Progenitor cell of endocrine pancreas (in vitro differentiated cells): Measurements from ENCODE around the gene GALNTL6. TPM values are rescaled to one million over a fixed set of nuclear protein-coding genes. Genes with fewer than 3 reads are reported as not detected.
A peak's percentile ranks its signal among the peaks of the same experiment; 100 is the strongest.

Source experiments
- DNase-seq: peaks from one replicate; pipeline ENCODE4 v3.0.0; 2021; ENCODE audit warnings: low spot score; ENCODE audit not compliant: unreplicated experiment
- H3K27ac Mint-ChIP-seq: 2 replicates; pipeline ENCODE4 v1.8.0; 2021; ENCODE audit warnings: mild to moderate bottlenecking, moderate library complexity, mixed read lengths
- H3K27me3 Mint-ChIP-seq: 2 replicates; pipeline ENCODE4 v1.8.0; 2021; ENCODE audit warnings: mixed read lengths
- H3K36me3 Mint-ChIP-seq: 2 replicates; pipeline ENCODE4 v1.8.0; 2022; ENCODE audit warnings: mixed read lengths; ENCODE audit not compliant: insufficient read depth
- H3K4me1 Mint-ChIP-seq: 2 replicates; pipeline ENCODE4 v1.8.0; 2021; ENCODE audit warnings: low read depth, mixed read lengths
- H3K4me3 Mint-ChIP-seq: 2 replicates; pipeline ENCODE4 v1.8.0; 2021; ENCODE audit warnings: low read depth, mild to moderate bottlenecking, moderate library complexity, mixed read lengths
- H3K9me3 Mint-ChIP-seq: 2 replicates; pipeline ENCODE4 v1.8.0; 2021; ENCODE audit warnings: low read depth, mixed read lengths
- CTCF ChIP-seq: fragments of 200-600 bp; sonication (generic); IDR thresholded peaks from one replicate; pipeline ENCODE4 v1.5.0; 2021; ENCODE audit warnings: antibody characterized with exemption, mild to moderate bottlenecking; ENCODE audit not compliant: unreplicated experiment
- total RNA-seq: library from RNA; stranded (reverse); gene quantifications from 2 replicates; pipeline ENCODE4 v1.2.1, GENCODE V29; 2021

The GALNTL6 gene
- total RNA-seq, 1 donor from 2014 or later = 0.14 TPM

GRCh38 chr4:172202480-172203076, 389.4 kb downstream of the GALNTL6 start:
- Mint-ChIP-seq H3K27ac (no peak overlapping the region), H3K4me3 (no peak overlapping the region), H3K27me3 (no peaks in the 10 kb centered on the region), H3K4me1 (peaks cover 4% of the 10 kb centered on the region), H3K36me3 (no peaks in the 10 kb centered on the region), H3K9me3 (peaks cover 10% of the 10 kb centered on the region)
- peak; percentile 78 for TF ChIP-seq CTCF
- no peak for DNase-seq

- Mint-ChIP-seq H3K4me3 (no peak overlapping the region), H3K27ac (no peak overlapping the region), H3K27me3 (no peaks in the 10 kb centered on the region), H3K9me3 (peaks cover 7% of the 10 kb centered on the region), H3K4me1 (peaks cover 4% of the 10 kb centered on the region), H3K36me3 (no peaks in the 10 kb centered on the region)
- DNase-seq = no peak
- TF ChIP-seq CTCF = no peak
Observed at GRCh38 chr4:172207258-172207657, 394.1 kb downstream of the GALNTL6 start.

- no peaks in the 10 kb centered on the region for H3K36me3 Mint-ChIP-seq
- peaks cover 7% of the 10 kb centered on the region for H3K9me3 Mint-ChIP-seq
- no peaks in the 10 kb centered on the region for H3K27me3 Mint-ChIP-seq
- TF ChIP-seq CTCF = no peak
- no peak overlapping the region for H3K4me3 Mint-ChIP-seq
- no peak overlapping the region for H3K27ac Mint-ChIP-seq
- peaks cover 4% of the 10 kb centered on the region for H3K4me1 Mint-ChIP-seq
- DNase-seq = no peak
Observed at GRCh38 chr4:172207886-172208285, 394.7 kb downstream of the GALNTL6 start.

- no peaks in the 10 kb centered on the region for H3K27me3 Mint-ChIP-seq
- no peaks in the 10 kb centered on the region for H3K9me3 Mint-ChIP-seq
- no peak for DNase-seq
- no peak for TF ChIP-seq CTCF
- no peaks in the 10 kb centered on the region for H3K4me1 Mint-ChIP-seq
- no peak overlapping the region for H3K4me3 Mint-ChIP-seq
- no peak overlapping the region for H3K27ac Mint-ChIP-seq
- H3K36me3 Mint-ChIP-seq = no peaks in the 10 kb centered on the region
Observed at GRCh38 chr4:172220679-172221078, 407.5 kb downstream of the GALNTL6 start.

GRCh38 chr4:172225457-172225856, 412.3 kb downstream of the GALNTL6 start:
- no peak overlapping the region for H3K27ac Mint-ChIP-seq
- DNase-seq = no peak
- TF ChIP-seq CTCF = no peak

More at GRCh38 chr4:172225457-172225856, 412.3 kb downstream of the GALNTL6 start:
- Mint-ChIP-seq H3K4me1 (no peaks in the 10 kb centered on the region), H3K27me3 (no peaks in the 10 kb centered on the region), H3K9me3 (no peaks in the 10 kb centered on the region), H3K36me3 (no peaks in the 10 kb centered on the region), H3K4me3 (no peak overlapping the region)
